ENCODE measurements around the gene SF3A2.

DNA sequence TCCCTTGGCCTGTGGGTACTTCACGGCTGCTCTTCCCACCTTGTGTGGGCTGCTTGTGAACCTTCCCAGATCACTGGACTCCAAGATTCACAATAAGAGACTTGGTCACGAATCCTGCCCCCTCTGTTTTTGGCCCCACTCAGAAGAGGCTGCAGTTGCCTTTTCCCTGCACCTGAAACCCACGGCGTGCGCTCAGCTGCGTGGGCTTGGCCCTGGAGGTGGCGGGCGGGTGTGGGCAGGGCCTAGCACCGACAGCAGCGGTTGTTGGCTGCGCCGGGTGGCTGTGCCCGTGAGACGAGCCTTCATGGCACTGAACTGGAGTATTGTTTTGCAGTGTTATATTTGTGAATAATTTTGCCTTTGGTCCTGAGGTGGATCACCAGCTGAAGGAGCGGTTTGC lies 34.3 kb upstream of the SF3A2 start:
- no peak for TF ChIP-seq ZNF133 (tag by site-specific recombination; IDR thresholded peaks at IDR 0.05)
- no peak for TF ChIP-seq ZNF138 (tag by site-specific recombination; IDR thresholded peaks at IDR 0.05; ENCODE audit: borderline replicate concordance)
- TF ChIP-seq, protein P1, sequence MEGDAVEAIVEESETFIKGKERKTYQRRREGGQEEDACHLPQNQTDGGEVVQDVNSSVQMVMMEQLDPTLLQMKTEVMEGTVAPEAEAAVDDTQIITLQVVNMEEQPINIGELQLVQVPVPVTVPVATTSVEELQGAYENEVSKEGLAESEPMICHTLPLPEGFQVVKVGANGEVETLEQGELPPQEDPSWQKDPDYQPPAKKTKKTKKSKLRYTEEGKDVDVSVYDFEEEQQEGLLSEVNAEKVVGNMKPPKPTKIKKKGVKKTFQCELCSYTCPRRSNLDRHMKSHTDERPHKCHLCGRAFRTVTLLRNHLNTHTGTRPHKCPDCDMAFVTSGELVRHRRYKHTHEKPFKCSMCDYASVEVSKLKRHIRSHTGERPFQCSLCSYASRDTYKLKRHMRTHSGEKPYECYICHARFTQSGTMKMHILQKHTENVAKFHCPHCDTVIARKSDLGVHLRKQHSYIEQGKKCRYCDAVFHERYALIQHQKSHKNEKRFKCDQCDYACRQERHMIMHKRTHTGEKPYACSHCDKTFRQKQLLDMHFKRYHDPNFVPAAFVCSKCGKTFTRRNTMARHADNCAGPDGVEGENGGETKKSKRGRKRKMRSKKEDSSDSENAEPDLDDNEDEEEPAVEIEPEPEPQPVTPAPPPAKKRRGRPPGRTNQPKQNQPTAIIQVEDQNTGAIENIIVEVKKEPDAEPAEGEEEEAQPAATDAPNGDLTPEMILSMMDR (tag by site-specific recombination; IDR thresholded peaks at IDR 0.05): no peak
- TF ChIP-seq ZBTB1 (tag by site-specific recombination; IDR thresholded peaks at IDR 0.05): no peak
- no peak for TF ChIP-seq ZNF510 (tag by site-specific recombination; IDR thresholded peaks at IDR 0.05; ENCODE audit: insufficient replicate concordance)
- TF ChIP-seq MEIS1 (CRISPR knock-in tag; IDR thresholded peaks at IDR 0.05; ENCODE audit: borderline replicate concordance): no peak
- no peak for TF ChIP-seq KLF7 (tag by site-specific recombination; IDR thresholded peaks at IDR 0.05; ENCODE audit: borderline replicate concordance)
- TF ChIP-seq, protein P2, sequence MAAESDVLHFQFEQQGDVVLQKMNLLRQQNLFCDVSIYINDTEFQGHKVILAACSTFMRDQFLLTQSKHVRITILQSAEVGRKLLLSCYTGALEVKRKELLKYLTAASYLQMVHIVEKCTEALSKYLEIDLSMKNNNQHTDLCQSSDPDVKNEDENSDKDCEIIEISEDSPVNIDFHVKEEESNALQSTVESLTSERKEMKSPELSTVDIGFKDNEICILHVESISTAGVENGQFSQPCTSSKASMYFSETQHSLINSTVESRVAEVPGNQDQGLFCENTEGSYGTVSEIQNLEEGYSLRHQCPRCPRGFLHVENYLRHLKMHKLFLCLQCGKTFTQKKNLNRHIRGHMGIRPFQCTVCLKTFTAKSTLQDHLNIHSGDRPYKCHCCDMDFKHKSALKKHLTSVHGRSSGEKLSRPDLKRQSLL (tag by site-specific recombination; IDR thresholded peaks at IDR 0.05): no peak
- TF ChIP-seq, protein P3, sequence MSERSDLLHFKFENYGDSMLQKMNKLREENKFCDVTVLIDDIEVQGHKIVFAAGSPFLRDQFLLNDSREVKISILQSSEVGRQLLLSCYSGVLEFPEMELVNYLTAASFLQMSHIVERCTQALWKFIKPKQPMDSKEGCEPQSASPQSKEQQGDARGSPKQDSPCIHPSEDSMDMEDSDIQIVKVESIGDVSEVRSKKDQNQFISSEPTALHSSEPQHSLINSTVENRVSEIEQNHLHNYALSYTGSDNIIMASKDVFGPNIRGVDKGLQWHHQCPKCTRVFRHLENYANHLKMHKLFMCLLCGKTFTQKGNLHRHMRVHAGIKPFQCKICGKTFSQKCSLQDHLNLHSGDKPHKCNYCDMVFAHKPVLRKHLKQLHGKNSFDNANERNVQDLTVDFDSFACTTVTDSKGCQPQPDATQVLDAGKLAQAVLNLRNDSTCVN (tag by site-specific recombination; optimal IDR thresholded peaks at IDR 0.05): no peak
- TF ChIP-seq ZNF843 (tag by site-specific recombination; IDR thresholded peaks at IDR 0.05): no peak
- TF ChIP-seq ZNF239 (tag by site-specific recombination; IDR thresholded peaks at IDR 0.05): no peak
- no peak for TF ChIP-seq ZNF596 (tag by site-specific recombination; IDR thresholded peaks at IDR 0.05)
- TF ChIP-seq, protein P4, sequence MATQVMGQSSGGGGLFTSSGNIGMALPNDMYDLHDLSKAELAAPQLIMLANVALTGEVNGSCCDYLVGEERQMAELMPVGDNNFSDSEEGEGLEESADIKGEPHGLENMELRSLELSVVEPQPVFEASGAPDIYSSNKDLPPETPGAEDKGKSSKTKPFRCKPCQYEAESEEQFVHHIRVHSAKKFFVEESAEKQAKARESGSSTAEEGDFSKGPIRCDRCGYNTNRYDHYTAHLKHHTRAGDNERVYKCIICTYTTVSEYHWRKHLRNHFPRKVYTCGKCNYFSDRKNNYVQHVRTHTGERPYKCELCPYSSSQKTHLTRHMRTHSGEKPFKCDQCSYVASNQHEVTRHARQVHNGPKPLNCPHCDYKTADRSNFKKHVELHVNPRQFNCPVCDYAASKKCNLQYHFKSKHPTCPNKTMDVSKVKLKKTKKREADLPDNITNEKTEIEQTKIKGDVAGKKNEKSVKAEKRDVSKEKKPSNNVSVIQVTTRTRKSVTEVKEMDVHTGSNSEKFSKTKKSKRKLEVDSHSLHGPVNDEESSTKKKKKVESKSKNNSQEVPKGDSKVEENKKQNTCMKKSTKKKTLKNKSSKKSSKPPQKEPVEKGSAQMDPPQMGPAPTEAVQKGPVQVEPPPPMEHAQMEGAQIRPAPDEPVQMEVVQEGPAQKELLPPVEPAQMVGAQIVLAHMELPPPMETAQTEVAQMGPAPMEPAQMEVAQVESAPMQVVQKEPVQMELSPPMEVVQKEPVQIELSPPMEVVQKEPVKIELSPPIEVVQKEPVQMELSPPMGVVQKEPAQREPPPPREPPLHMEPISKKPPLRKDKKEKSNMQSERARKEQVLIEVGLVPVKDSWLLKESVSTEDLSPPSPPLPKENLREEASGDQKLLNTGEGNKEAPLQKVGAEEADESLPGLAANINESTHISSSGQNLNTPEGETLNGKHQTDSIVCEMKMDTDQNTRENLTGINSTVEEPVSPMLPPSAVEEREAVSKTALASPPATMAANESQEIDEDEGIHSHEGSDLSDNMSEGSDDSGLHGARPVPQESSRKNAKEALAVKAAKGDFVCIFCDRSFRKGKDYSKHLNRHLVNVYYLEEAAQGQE (tag by site-specific recombination; IDR thresholded peaks at IDR 0.05): no peak
- TF ChIP-seq, protein P5, sequence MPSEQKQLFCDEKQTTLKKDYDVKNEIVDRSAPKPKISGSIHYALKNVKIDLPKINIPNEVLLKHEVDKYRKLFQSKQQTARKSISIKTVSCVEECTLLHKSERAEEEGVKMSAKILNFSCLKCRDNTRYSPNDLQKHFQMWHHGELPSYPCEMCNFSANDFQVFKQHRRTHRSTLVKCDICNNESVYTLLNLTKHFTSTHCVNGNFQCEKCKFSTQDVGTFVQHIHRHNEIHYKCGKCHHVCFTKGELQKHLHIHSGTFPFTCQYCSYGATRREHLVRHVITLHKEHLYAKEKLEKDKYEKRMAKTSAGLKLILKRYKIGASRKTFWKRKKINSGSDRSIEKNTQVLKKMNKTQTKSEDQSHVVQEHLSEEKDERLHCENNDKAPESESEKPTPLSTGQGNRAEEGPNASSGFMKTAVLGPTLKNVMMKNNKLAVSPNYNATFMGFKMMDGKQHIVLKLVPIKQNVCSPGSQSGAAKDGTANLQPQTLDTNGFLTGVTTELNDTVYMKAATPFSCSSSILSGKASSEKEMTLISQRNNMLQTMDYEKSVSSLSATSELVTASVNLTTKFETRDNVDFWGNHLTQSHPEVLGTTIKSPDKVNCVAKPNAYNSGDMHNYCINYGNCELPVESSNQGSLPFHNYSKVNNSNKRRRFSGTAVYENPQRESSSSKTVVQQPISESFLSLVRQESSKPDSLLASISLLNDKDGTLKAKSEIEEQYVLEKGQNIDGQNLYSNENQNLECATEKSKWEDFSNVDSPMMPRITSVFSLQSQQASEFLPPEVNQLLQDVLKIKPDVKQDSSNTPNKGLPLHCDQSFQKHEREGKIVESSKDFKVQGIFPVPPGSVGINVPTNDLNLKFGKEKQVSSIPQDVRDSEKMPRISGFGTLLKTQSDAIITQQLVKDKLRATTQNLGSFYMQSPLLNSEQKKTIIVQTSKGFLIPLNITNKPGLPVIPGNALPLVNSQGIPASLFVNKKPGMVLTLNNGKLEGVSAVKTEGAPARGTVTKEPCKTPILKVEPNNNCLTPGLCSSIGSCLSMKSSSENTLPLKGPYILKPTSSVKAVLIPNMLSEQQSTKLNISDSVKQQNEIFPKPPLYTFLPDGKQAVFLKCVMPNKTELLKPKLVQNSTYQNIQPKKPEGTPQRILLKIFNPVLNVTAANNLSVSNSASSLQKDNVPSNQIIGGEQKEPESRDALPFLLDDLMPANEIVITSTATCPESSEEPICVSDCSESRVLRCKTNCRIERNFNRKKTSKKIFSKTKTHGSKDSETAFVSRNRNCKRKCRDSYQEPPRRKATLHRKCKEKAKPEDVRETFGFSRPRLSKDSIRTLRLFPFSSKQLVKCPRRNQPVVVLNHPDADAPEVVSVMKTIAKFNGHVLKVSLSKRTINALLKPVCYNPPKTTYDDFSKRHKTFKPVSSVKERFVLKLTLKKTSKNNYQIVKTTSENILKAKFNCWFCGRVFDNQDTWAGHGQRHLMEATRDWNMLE (tag by site-specific recombination; conservative IDR thresholded peaks at IDR 0.05; ENCODE audit: low read depth): no peak
